Stimulated activated naive B cell treated with anti-CD40 and anti-IgM and Interleukin-4, amounts not matched to agents 10 μg/mL and 1 μg/mL and 100 μg/mL, for 72 hours (primary cell): ENCODE data around the gene SMIM33.
"Not testable (repeated sequence)": the region's sequence is repeated elsewhere in the genome, so short reads cannot be mapped to it uniquely, and the experiment has no call there.

Source experiments
- ATAC-seq, 2 donors: fragments of 150-1000 bp; cut with Tn5 transposase; replicated peaks; 2 replicates each; pipeline ENCODE4 v1.10.0; 2021; ENCODE audit warnings: moderate library complexity in 1 of 2
- DNase-seq: peaks from one replicate; pipeline ENCODE4 v3.0.0; 2021
- H3K27ac Mint-ChIP-seq: one replicate; pipeline ENCODE4 v1.8.0; 2022; ENCODE audit warnings: mild to moderate bottlenecking, mixed read lengths
- H3K27me3 Mint-ChIP-seq, 2 donors: one replicate each; pipeline ENCODE4 v1.8.0; 2022; ENCODE audit warnings: mixed read lengths in 2 of 2
- H3K36me3 Mint-ChIP-seq, 2 donors: one replicate each; pipeline ENCODE4 v1.8.0; 2022; ENCODE audit warnings: mixed read lengths in 2 of 2, mild to moderate bottlenecking in 1 of 2
- H3K4me1 Mint-ChIP-seq, 2 donors: one replicate each; pipeline ENCODE4 v1.8.0; 2022; ENCODE audit warnings: mixed read lengths in 2 of 2, mild to moderate bottlenecking in 1 of 2
- H3K4me3 Mint-ChIP-seq, 2 donors: one replicate each; pipeline ENCODE4 v1.8.0; 2022; ENCODE audit warnings: mild to moderate bottlenecking in 2 of 2, mixed read lengths in 2 of 2, moderate library complexity in 1 of 2
- H3K9me3 Mint-ChIP-seq, 2 donors: one replicate each; pipeline ENCODE4 v1.8.0; 2022; ENCODE audit warnings: mixed read lengths in 2 of 2, mild to moderate bottlenecking in 1 of 2

SMIM33 gene

DNA sequence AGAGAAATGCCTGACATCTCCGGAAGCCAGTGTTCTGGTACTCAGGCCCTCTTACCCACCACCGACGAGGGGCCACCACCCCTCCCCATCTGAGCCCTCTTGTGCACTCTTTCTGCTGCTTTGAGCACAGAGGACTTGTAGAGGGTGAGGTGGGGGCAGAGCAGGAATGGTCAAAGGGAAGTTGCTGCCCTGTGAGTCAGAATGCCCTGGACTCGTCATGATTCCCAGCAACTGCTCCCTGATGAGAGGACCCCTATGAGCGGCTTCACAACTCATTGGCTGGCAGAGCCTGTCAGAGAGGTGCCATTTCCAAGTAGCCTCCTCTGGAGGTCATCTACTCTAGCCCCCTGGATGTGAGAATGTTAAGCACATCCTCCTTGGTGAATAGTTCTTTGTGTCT, 9.1 kb upstream of the SMIM33 start:
- no peak for DNase-seq
- Mint-ChIP-seq H3K27me3 (no peaks in the 10 kb centered on the region), H3K36me3 (no peaks in the 10 kb centered on the region), H3K9me3 (no peaks in the 10 kb centered on the region), H3K4me3 (no peak overlapping the region), H3K27ac (no peak overlapping the region), H3K4me1 (peaks cover 4 to 6% of the 10 kb centered on the region in 2 donors)
- no peak for ATAC-seq

- Mint-ChIP-seq H3K36me3 (no peaks in the 10 kb centered on the region), H3K4me1 (peaks cover 4 to 6% of the 10 kb centered on the region in 2 donors), H3K27ac (no peak within 1 kb of the TSS), H3K27me3 (no peaks in the 10 kb centered on the region), H3K9me3 (no peaks in the 10 kb centered on the region), H3K4me3 (no peak within 1 kb of the TSS)
- DNase-seq (no peak), ATAC-seq (no peak)
These were observed 8.1 kb upstream of the SMIM33 start, which contains the start of gene ECSCR for GRCh38 chr5:139462586-139463276. Gene ECSCR (minus strand): TSS chr5:139462743. CDS start chr5:139462670, 73 bp downstream.

GRCh38 chr5:139468421-139468931, 2.3 kb upstream of the SMIM33 start:
- H3K36me3 Mint-ChIP-seq, result no peaks in the 10 kb centered on the region
- DNase-seq, result no peak
- ATAC-seq, result no peak
- H3K4me1 Mint-ChIP-seq, result peaks cover 9% of the 10 kb centered on the region in 2 donors
- H3K4me3 Mint-ChIP-seq, result no peak overlapping the region
- peaks cover 15 to 19% of the 10 kb centered on the region in 2 donors for H3K27me3 Mint-ChIP-seq
- H3K27ac Mint-ChIP-seq, result no peak overlapping the region
- H3K9me3 Mint-ChIP-seq, result no peaks in the 10 kb centered on the region

DNA sequence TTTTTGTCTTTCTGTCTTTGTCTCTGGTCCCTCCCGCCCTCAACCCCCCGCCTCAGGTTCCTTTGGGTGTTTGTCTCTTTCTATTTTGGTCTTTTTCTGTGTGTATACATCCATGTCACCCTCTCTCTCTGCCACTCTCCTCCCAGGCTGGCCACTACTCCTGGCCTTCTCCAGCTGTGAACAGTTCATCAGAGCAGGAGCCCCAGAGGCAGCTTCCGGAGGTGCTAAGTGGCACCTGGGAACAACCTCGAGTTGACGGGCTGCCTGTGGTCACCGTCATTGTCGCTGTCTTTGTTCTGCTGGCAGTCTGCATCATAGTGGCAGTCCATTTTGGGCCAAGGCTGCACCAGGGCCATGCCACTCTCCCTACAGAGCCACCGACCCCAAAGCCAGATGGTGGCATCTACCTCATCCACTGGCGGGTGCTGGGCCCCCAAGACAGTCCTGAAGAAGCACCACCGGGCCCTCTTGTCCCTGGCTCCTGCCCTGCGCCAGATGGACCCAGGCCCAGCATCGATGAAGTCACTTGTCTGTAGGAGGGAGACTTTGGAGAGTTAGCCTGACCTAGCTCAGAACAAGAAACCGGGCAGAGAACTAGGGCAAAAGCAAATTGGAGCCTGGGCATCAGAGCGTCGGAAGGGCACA, 1.7 kb downstream of the SMIM33 start:
- peaks cover 20 to 22% of the 10 kb centered on the region in 2 donors for H3K4me1 Mint-ChIP-seq
- peaks cover 36% of the 10 kb centered on the region in 2 donors for H3K27me3 Mint-ChIP-seq
- H3K27ac Mint-ChIP-seq, result no peak overlapping the region
- DNase-seq, result no peak
- ATAC-seq, result no peak
- H3K4me3 Mint-ChIP-seq, result no peak overlapping the region
- H3K9me3 Mint-ChIP-seq, result no peaks in the 10 kb centered on the region
- H3K36me3 Mint-ChIP-seq, result no peaks in the 10 kb centered on the region

- no peak overlapping the region for H3K27ac Mint-ChIP-seq
- ATAC-seq (no peak), DNase-seq (no peak)
- H3K27me3 Mint-ChIP-seq, result peaks cover 36% of the 10 kb centered on the region in 2 donors
- H3K9me3 Mint-ChIP-seq, result no peaks in the 10 kb centered on the region
- H3K36me3 Mint-ChIP-seq, result no peaks in the 10 kb centered on the region
- no peak overlapping the region for H3K4me3 Mint-ChIP-seq
- peaks cover 20 to 22% of the 10 kb centered on the region in 2 donors for H3K4me1 Mint-ChIP-seq
These were observed 2.3 kb downstream of the SMIM33 start for GRCh38 chr5:139473105-139473504.

DNA sequence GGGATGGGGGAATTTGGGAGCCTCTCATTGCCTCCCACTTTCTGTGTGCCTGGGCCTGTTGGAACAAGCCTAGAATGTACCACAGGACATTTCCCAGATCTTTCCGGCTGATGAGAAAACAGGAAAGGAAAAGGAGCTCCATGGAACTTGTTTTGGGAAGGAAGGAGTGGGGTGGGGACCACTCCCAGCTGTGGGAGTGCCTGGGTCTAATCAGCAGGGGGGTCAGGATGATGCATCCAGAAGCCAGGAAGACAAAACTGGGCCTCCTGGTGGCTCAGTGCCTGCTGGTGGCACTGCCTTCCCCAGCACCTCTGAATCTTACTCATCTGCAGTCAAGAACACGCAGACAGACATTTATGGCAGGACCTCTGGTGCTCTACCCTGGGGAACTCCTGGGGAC, 2.8 kb downstream of the SMIM33 start:
- Mint-ChIP-seq H3K4me1 (peaks cover 20 to 22% of the 10 kb centered on the region in 2 donors), H3K4me3 (no peak overlapping the region), H3K27ac (no peak overlapping the region), H3K9me3 (no peaks in the 10 kb centered on the region), H3K27me3 (peaks cover 33 to 36% of the 10 kb centered on the region in 2 donors), H3K36me3 (no peaks in the 10 kb centered on the region)
- no peak for DNase-seq
- ATAC-seq, result no peak

DNA sequence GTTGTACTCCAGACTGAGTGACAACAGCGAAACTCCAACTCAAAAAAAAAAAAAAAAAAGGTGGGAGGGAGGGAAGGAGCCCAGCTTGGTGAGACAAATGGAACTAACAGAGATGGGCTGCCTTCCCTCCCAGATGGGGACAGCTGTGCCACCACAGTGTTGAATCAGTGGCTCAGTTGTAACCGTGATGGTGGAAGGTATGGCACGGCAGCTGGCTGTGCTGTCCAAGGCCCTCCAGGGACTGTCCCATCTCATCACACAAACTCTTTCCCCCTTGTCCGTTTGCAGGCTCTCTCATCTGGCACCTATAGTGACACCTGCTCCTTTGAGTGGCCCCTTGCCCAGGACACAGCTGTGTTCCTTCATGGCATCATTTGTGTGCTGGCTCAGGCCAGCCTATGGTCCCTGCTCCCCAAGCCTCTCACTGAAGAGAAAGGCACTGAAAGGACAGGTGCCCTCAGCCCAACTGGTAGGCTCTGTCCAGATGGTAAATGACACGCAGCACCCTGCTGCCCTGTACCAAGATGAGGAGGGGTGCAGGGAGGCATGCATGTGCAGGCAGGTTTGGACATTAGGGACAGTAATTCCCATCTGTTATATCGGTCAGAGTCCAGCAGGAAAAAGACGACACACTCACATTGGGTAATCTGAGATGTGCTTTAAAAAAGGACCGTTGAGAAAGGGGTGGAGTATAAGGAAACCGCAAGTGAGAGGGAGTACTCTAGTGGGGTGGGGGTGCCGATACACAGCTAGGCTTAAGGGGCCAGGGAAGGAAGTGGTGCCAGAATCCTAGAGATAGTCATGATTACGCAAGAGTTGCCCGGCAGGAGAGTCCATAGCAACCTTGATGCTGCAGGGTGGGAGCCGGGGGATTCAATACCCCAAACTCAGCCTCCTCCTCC, 4.3 kb downstream of the SMIM33 start:
- Mint-ChIP-seq H3K36me3 (no peaks in the 10 kb centered on the region), H3K27me3 (peaks cover 28 to 36% of the 10 kb centered on the region in 2 donors)

DNA sequence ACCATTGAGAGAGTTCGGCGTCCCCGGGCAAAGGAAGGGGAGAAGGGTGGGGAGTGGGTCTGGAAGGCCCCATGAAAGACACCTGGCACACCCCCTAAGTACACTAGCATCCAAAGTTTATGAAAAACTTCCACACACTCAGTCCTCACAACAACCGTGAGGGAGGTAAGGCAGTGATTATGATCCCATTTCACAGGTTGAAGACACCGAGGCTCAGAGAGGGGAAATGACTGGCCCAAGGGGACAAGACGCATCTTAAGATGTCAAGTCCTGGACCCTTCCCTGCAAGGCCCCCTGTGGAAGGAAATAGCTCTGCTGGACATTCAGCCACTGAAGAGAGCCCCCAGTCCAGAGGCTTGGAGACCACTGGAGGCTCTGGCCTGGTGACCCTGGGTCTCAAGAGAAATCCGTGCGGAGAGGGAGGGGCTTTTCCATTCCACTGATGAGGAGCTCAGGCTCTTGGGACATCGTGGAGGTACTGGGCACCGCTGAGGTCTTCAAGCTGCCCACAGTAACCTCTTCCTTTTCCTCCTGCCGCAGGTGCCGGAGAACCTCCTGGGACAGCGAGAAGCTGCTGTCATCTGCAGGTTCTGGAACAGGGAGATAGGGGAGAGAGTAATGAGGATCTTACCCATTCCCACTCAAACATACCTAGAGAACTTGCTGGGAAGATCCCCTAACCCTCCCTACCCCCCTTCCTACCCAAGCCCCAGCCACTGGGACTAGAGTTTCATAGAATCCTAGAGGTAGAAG, 5.2 kb downstream of the SMIM33 start:
- Mint-ChIP-seq H3K27ac (no peak overlapping the region), H3K9me3 (no peaks in the 10 kb centered on the region), H3K27me3 (peaks cover 33 to 36% of the 10 kb centered on the region in 2 donors), H3K4me3 (no peak overlapping the region), H3K4me1 (peaks cover 13 to 21% of the 10 kb centered on the region in 2 donors), H3K36me3 (no peaks in the 10 kb centered on the region)
- DNase-seq, result no peak
- ATAC-seq, result no peak

More for the DNA sequence above, 4.3 kb downstream of the SMIM33 start:
- Mint-ChIP-seq H3K4me1 (peaks cover 20 to 22% of the 10 kb centered on the region in 2 donors), H3K27ac (no peak overlapping the region), H3K4me3 (no peak overlapping the region), H3K9me3 (no peaks in the 10 kb centered on the region)
- ATAC-seq (peak; percentile 27 to 34), DNase-seq (no peak)

DNA sequence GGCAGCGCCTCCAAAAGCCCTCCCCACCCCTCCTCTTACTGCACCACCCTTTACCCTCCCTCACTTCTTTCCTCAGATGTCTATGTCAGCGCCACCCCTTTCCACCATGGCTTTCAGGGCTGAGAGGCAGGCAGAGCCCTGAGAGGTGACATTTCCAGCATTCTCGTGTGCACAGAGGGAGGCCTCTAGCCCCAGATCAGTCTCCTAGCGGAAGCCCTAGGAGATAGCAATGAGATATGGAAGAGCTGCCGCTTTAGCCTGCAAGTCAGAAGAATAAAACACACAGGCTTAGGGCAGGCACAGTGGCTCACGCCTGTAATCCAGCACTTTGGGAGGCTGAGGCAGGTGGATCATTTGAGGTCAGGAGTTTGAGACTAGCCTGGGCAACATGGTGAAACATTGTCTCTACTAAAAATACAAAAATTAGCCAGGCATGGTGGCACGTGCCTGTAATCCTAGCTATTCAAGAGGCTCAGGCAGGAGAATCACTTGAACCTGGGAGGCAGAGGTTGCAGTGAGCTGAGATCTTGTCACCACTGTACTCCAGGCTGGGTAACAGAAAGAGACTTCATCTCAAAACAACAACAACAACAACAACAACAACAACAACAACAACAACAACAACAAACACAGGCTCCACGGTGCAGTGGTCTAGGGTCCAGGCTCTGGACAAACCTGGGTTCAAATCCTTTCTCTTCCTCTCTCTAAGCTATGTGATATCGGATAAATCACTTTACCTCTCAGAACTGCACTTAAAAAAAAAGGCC, 8.0 kb downstream of the SMIM33 start:
- not testable (repeated sequence) for H3K27ac Mint-ChIP-seq, DNase-seq, H3K9me3 Mint-ChIP-seq, H3K36me3 Mint-ChIP-seq, H3K4me3 Mint-ChIP-seq, ATAC-seq
- Mint-ChIP-seq H3K4me1 (peaks cover 27 to 29% of the 10 kb centered on the region in 2 donors), H3K27me3 (peaks cover 17 to 18% of the 10 kb centered on the region in 2 donors)

DNA sequence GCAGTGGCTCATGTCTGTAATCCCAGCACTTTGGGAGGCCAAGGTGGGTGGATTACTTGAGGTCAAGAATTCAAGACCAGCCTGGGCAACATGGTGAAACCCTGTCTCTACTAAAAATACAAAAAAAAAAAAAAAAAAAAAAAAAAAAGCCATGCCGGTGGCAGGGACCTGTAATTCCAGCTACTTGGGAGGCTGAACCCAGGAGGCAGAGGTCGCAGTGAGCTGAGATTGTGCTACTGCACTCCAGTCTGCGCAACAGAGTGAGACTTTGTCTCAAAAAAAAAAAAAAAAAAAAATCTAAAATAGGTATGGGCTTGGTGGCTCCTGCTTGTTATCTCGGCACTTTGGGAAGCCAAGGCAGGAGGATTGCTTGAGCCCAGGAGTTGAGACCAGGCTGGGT, 8.9 kb downstream of the SMIM33 start:
- not testable (repeated sequence) for H3K4me3 Mint-ChIP-seq, ATAC-seq, DNase-seq, H3K9me3 Mint-ChIP-seq, H3K27ac Mint-ChIP-seq, H3K36me3 Mint-ChIP-seq
- H3K27me3 Mint-ChIP-seq, result peaks cover 10 to 15% of the 10 kb centered on the region in 2 donors
- H3K4me1 Mint-ChIP-seq, result peaks cover 26 to 27% of the 10 kb centered on the region in 2 donors

DNA sequence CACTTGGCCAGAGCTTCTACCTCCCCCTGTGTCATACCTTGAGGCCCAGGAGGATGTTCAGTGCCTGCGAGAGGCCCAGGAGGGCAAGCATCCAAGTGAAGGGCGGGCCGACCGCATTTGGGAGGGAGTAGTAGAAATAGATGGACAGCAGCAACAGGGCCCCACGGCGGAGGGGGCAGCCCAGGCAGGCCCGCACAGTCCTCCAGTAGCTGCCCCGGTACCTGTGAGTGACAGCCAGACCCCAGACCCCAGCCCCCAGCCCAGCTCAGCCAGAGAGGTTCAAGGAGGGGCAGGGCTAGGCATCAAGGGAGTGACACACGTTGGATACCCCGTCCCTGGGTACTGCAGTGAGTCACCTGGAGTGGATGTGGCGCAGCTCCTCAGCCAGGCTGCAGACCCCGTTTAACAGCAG, 10.3 kb downstream of the SMIM33 start:
- no peaks in the 10 kb centered on the region for H3K36me3 Mint-ChIP-seq
- H3K4me3 Mint-ChIP-seq, result no peak overlapping the region
- no peak for DNase-seq
- H3K27ac Mint-ChIP-seq, result no peak overlapping the region
- H3K4me1 Mint-ChIP-seq, result peaks cover 16 to 20% of the 10 kb centered on the region in 2 donors
- no peaks in the 10 kb centered on the region for H3K9me3 Mint-ChIP-seq
- peaks cover 0 to 5% of the 10 kb centered on the region in 2 donors for H3K27me3 Mint-ChIP-seq
- peak; percentile 7 to 28 for ATAC-seq

GRCh38 chr5:139481580-139482049, 10.8 kb downstream of the SMIM33 start:
- Mint-ChIP-seq H3K9me3 (no peaks in the 10 kb centered on the region), H3K27ac (peak overlapping the region; percentile 83), H3K27me3 (peaks cover 0 to 5% of the 10 kb centered on the region in 2 donors), H3K36me3 (no peaks in the 10 kb centered on the region), H3K4me1 (peaks cover 16 to 20% of the 10 kb centered on the region in 2 donors), H3K4me3 (peak overlapping the region; percentile 41 to 71)
- ATAC-seq (peak; percentile 28 to 35), DNase-seq (no peak)
